Measurements from ENCODE around the gene NCOR1.
"Not testable (repeated sequence)": the region's sequence is repeated elsewhere in the genome, so short reads cannot be mapped to it uniquely, and the experiment has no call there.

The NCOR1 gene

GRCh38 chr17:16072031-16072430, 143.3 kb downstream of the NCOR1 start:
- peaks cover 88% of the 10 kb centered on the region for H3K36me3 ChIP-seq (ENCODE audit: low read depth)
- no peak for TF ChIP-seq CTCF (IDR thresholded peaks at IDR 0.05; ENCODE audit: poor library complexity, severe bottlenecking)
- no peak for DNase-seq (ENCODE audit: low spot score)

GRCh38 chr17:16068323-16068722, 147.0 kb downstream of the NCOR1 start:
- Histone ChIP-seq H3K4me1 (ENCODE audit: insufficient read depth, poor library complexity, severe bottlenecking) (no peaks in the 10 kb centered on the region), H3K9me3 (ENCODE audit: severe bottlenecking) (no peaks in the 10 kb centered on the region), H3K4me3 (ENCODE audit: severe bottlenecking) (no peak overlapping the region), H3K27ac (ENCODE audit: poor library complexity, severe bottlenecking) (no peak overlapping the region), H3K27me3 (ENCODE audit: insufficient read depth, poor library complexity, severe bottlenecking) (no peaks in the 10 kb centered on the region), H3K36me3 (ENCODE audit: low read depth) (peaks cover 90% of the 10 kb centered on the region)
- no peak for DNase-seq (ENCODE audit: low spot score)
- TF ChIP-seq CTCF (IDR thresholded peaks at IDR 0.05; ENCODE audit: poor library complexity, severe bottlenecking) = no peak
- no peak for ATAC-seq (ENCODE audit: low read depth)

More at GRCh38 chr17:16072031-16072430, 143.3 kb downstream of the NCOR1 start:
- ATAC-seq (ENCODE audit: low read depth) = no peak
- Histone ChIP-seq H3K9me3 (ENCODE audit: severe bottlenecking) (no peaks in the 10 kb centered on the region), H3K4me3 (ENCODE audit: severe bottlenecking) (no peak overlapping the region), H3K27me3 (ENCODE audit: insufficient read depth, poor library complexity, severe bottlenecking) (no peaks in the 10 kb centered on the region), H3K27ac (ENCODE audit: poor library complexity, severe bottlenecking) (no peak overlapping the region), H3K4me1 (ENCODE audit: insufficient read depth, poor library complexity, severe bottlenecking) (no peaks in the 10 kb centered on the region)

GRCh38 chr17:16066125-16066524, 149.2 kb downstream of the NCOR1 start:
- DNase-seq (ENCODE audit: low spot score) (no peak), ATAC-seq (ENCODE audit: low read depth) (no peak)
- no peak for TF ChIP-seq CTCF (IDR thresholded peaks at IDR 0.05; ENCODE audit: poor library complexity, severe bottlenecking)
- H3K4me1 ChIP-seq (ENCODE audit: insufficient read depth, poor library complexity, severe bottlenecking) = no peaks in the 10 kb centered on the region
- H3K9me3 ChIP-seq (ENCODE audit: severe bottlenecking) = no peaks in the 10 kb centered on the region
- peaks cover 90% of the 10 kb centered on the region for H3K36me3 ChIP-seq (ENCODE audit: low read depth)
- no peak overlapping the region for H3K4me3 ChIP-seq (ENCODE audit: severe bottlenecking)
- no peak overlapping the region for H3K27ac ChIP-seq (ENCODE audit: poor library complexity, severe bottlenecking)
- no peaks in the 10 kb centered on the region for H3K27me3 ChIP-seq (ENCODE audit: insufficient read depth, poor library complexity, severe bottlenecking)

- no peaks in the 10 kb centered on the region for H3K4me1 ChIP-seq (ENCODE audit: insufficient read depth, poor library complexity, severe bottlenecking)
- no peaks in the 10 kb centered on the region for H3K9me3 ChIP-seq (ENCODE audit: severe bottlenecking)
- ATAC-seq (ENCODE audit: low read depth) = no peak
- no peak for TF ChIP-seq CTCF (IDR thresholded peaks at IDR 0.05; ENCODE audit: poor library complexity, severe bottlenecking)
- H3K4me3 ChIP-seq (ENCODE audit: severe bottlenecking) = no peak overlapping the region
- peaks cover 97% of the 10 kb centered on the region for H3K36me3 ChIP-seq (ENCODE audit: low read depth)
- DNase-seq (ENCODE audit: low spot score) = no peak
- H3K27me3 ChIP-seq (ENCODE audit: insufficient read depth, poor library complexity, severe bottlenecking) = no peaks in the 10 kb centered on the region
- no peak overlapping the region for H3K27ac ChIP-seq (ENCODE audit: poor library complexity, severe bottlenecking)
Measured at GRCh38 chr17:16061631-16062030, 153.7 kb downstream of the NCOR1 start.

GRCh38 chr17:16055139-16055538, 160.2 kb downstream of the NCOR1 start:
- ATAC-seq (ENCODE audit: low read depth); H3K4me3 ChIP-seq (ENCODE audit: severe bottlenecking); H3K27me3 ChIP-seq (ENCODE audit: insufficient read depth, poor library complexity, severe bottlenecking); H3K27ac ChIP-seq (ENCODE audit: poor library complexity, severe bottlenecking); H3K9me3 ChIP-seq (ENCODE audit: severe bottlenecking); H3K4me1 ChIP-seq (ENCODE audit: insufficient read depth, poor library complexity, severe bottlenecking); DNase-seq (ENCODE audit: low spot score): not testable (repeated sequence)
- H3K36me3 ChIP-seq (ENCODE audit: low read depth) = peaks cover 70% of the 10 kb centered on the region
